ENCODE measurements around the gene BLNK. TPM values are rescaled to one million over a fixed set of nuclear protein-coding genes. Genes with fewer than 3 reads are reported as not detected.
"Not testable (repeated sequence)": the region's sequence is repeated elsewhere in the genome, so short reads cannot be mapped to it uniquely, and the experiment has no call there.

Gene BLNK
- total RNA-seq, 1 experiment from 2014 or later, result 1.1 TPM

- intact Hi-C loops (cut with micrococcal nuclease), result no loop called here
- DNase-seq (ENCODE audit: unreplicated experiment), result no peak
- Mint-ChIP-seq H3K27ac (ENCODE audit: low read depth, unreplicated experiment) (no peak overlapping the region), H3K4me1 (ENCODE audit: insufficient read depth, unreplicated experiment) (no peaks in the 10 kb centered on the region), H3K4me3 (ENCODE audit: unreplicated experiment) (no peak overlapping the region), H3K27me3 (ENCODE audit: insufficient read depth, unreplicated experiment) (peaks cover 14% of the 10 kb centered on the region), H3K9me3 (ENCODE audit: unreplicated experiment) (no peaks in the 10 kb centered on the region), H3K36me3 (ENCODE audit: insufficient read depth, unreplicated experiment) (no peaks in the 10 kb centered on the region)
- ChIA-PET POLR2A (interaction anchor here (0.6 to 0.9 kb wide), 2 partner anchors 270 to 380 kb away, joined by 3 read pairs; no protein-coding TSS in a partner anchor), CTCF (interaction anchor here (0.5 to 1.4 kb wide), 2 partner anchors 20 to 138 kb away, joined by 3 to 5 read pairs; no protein-coding TSS in a partner anchor)
- no peak for TF ChIP-seq CTCF (IDR thresholded peaks at IDR 0.05; ENCODE audit: unreplicated experiment)
- BruUV-seq (replicated peaks), result no TSS peak
Measured at GRCh38 chr10:96313344-96313743, 42.0 kb upstream of the BLNK start.

GRCh38 chr10:96311180-96311715 lies 39.9 kb upstream of the BLNK start:
- H3K4me3 Mint-ChIP-seq (ENCODE audit: unreplicated experiment), result no peak overlapping the region
- TF ChIP-seq CTCF (IDR thresholded peaks at IDR 0.05; ENCODE audit: unreplicated experiment), result no peak
- no peaks in the 10 kb centered on the region for H3K9me3 Mint-ChIP-seq (ENCODE audit: unreplicated experiment)

GRCh38 chr10:96310321-96310669 lies 38.9 kb upstream of the BLNK start:
- no peaks in the 10 kb centered on the region for H3K4me1 Mint-ChIP-seq (ENCODE audit: insufficient read depth, unreplicated experiment)
- no peaks in the 10 kb centered on the region for H3K36me3 Mint-ChIP-seq (ENCODE audit: insufficient read depth, unreplicated experiment)
- H3K27me3 Mint-ChIP-seq (ENCODE audit: insufficient read depth, unreplicated experiment), result peaks cover 10% of the 10 kb centered on the region
- no peak overlapping the region for H3K4me3 Mint-ChIP-seq (ENCODE audit: unreplicated experiment)
- ChIA-PET POLR2A (no interaction called here), CTCF (interaction anchor here (0.6 to 1.5 kb wide), 3 partner anchors 28 to 385 kb away, joined by 3 to 4 read pairs (median 3); no protein-coding TSS in a partner anchor)
- no peak overlapping the region for H3K27ac Mint-ChIP-seq (ENCODE audit: low read depth, unreplicated experiment)
- no TSS peak for BruUV-seq (replicated peaks)
- TF ChIP-seq CTCF (IDR thresholded peaks at IDR 0.05; ENCODE audit: unreplicated experiment), result no peak
- intact Hi-C loops (cut with micrococcal nuclease), result no loop called here
- no peaks in the 10 kb centered on the region for H3K9me3 Mint-ChIP-seq (ENCODE audit: unreplicated experiment)
- no peak for DNase-seq (ENCODE audit: unreplicated experiment)

More at GRCh38 chr10:96311180-96311715, 39.9 kb upstream of the BLNK start:
- no peaks in the 10 kb centered on the region for H3K4me1 Mint-ChIP-seq (ENCODE audit: insufficient read depth, unreplicated experiment)
- no peaks in the 10 kb centered on the region for H3K36me3 Mint-ChIP-seq (ENCODE audit: insufficient read depth, unreplicated experiment)
- intact Hi-C loops (cut with micrococcal nuclease), result no loop called here
- H3K27ac Mint-ChIP-seq (ENCODE audit: low read depth, unreplicated experiment), result no peak overlapping the region
- BruUV-seq (replicated peaks), result no TSS peak
- POLR2A ChIA-PET, result no interaction called here
- H3K27me3 Mint-ChIP-seq (ENCODE audit: insufficient read depth, unreplicated experiment), result peaks cover 5% of the 10 kb centered on the region
- CTCF ChIA-PET, result no interaction called here
- DNase-seq (ENCODE audit: unreplicated experiment), result no peak

- no peak for TF ChIP-seq CTCF (IDR thresholded peaks at IDR 0.05; ENCODE audit: unreplicated experiment)
- ChIA-PET POLR2A (no interaction called here), CTCF (interaction anchor here (0.6 to 1.5 kb wide), 2 partner anchors 65 to 1605 kb away, joined by 3 read pairs; no protein-coding TSS in a partner anchor)
- Mint-ChIP-seq H3K36me3 (ENCODE audit: insufficient read depth, unreplicated experiment) (no peaks in the 10 kb centered on the region), H3K27ac (ENCODE audit: low read depth, unreplicated experiment) (no peak overlapping the region), H3K9me3 (ENCODE audit: unreplicated experiment) (no peaks in the 10 kb centered on the region), H3K27me3 (ENCODE audit: insufficient read depth, unreplicated experiment) (peaks cover 10% of the 10 kb centered on the region), H3K4me3 (ENCODE audit: unreplicated experiment) (no peak overlapping the region), H3K4me1 (ENCODE audit: insufficient read depth, unreplicated experiment) (no peaks in the 10 kb centered on the region)
- no TSS peak for BruUV-seq (replicated peaks)
- DNase-seq (ENCODE audit: unreplicated experiment), result no peak
- intact Hi-C loops (cut with micrococcal nuclease), result no loop called here
Measured at GRCh38 chr10:96309628-96310320, 38.4 kb upstream of the BLNK start.

- H3K9me3 Mint-ChIP-seq (ENCODE audit: unreplicated experiment); H3K27ac Mint-ChIP-seq (ENCODE audit: low read depth, unreplicated experiment); DNase-seq (ENCODE audit: unreplicated experiment); intact Hi-C loops (cut with micrococcal nuclease); H3K36me3 Mint-ChIP-seq (ENCODE audit: insufficient read depth, unreplicated experiment); BruUV-seq (replicated peaks); H3K4me1 Mint-ChIP-seq (ENCODE audit: insufficient read depth, unreplicated experiment); H3K4me3 Mint-ChIP-seq (ENCODE audit: unreplicated experiment): not testable (repeated sequence)
- CTCF ChIA-PET, result interaction anchor here (0.6 to 1.9 kb wide), 4 partner anchors 15 to 292 kb away, joined by 3 to 9 read pairs (median 4); no protein-coding TSS in a partner anchor
- POLR2A ChIA-PET, result interaction anchor here (1.5 kb wide), 1 partner anchor 10 kb away, joined by 6 read pairs; no protein-coding TSS in a partner anchor
- H3K27me3 Mint-ChIP-seq (ENCODE audit: insufficient read depth, unreplicated experiment), result peaks cover 10% of the 10 kb centered on the region
Measured at GRCh38 chr10:96308854-96309253, 37.5 kb upstream of the BLNK start.

All from MCF 10A (cell line).